Epithelial cell of esophagus (primary cell): Measurements from ENCODE around the gene LILRA2.
"Not testable (repeated sequence)": the region's sequence is repeated elsewhere in the genome, so short reads cannot be mapped to it uniquely, and the experiment has no call there.

Experiments used
- DNase-seq: peaks from one replicate; pipeline ENCODE4 v3.0.0; 2010; ENCODE audit warnings: low read depth
- H3K4me3 ChIP-seq: 2 replicates; pipeline ENCODE4 v1.5.1; 2011; ENCODE audit warnings: mild to moderate bottlenecking, low read length, control low read depth
- CTCF ChIP-seq: IDR thresholded peaks from 2 replicates; pipeline ENCODE4 v1.5.1; 2011; ENCODE audit warnings: low read depth, mild to moderate bottlenecking, low read length, control low read depth, inconsistent platforms; ENCODE audit not compliant: insufficient read depth; ENCODE audit errors: missing control alignments

LILRA2 gene

GRCh38 chr19:54570316-54570715 is 3.3 kb upstream of the LILRA2 start:
- TF ChIP-seq CTCF = no peak
- H3K4me3 ChIP-seq = no peak overlapping the region
- DNase-seq = no peak

GRCh38 chr19:54571715-54572615 is 1.6 kb upstream of the LILRA2 start:
- not testable (repeated sequence) for DNase-seq, H3K4me3 ChIP-seq

GRCh38 chr19:54572696-54573311 is 786 bp upstream of the LILRA2 start:
- no peak overlapping the region for H3K4me3 ChIP-seq
- DNase-seq = no peak

GRCh38 chr19:54574051-54574450 is 461 bp downstream of the LILRA2 start:
- no peak overlapping the region for H3K4me3 ChIP-seq
- no peak for DNase-seq
- TF ChIP-seq CTCF = no peak

More at GRCh38 chr19:54572696-54573311, 786 bp upstream of the LILRA2 start:
- TF ChIP-seq CTCF = no peak

- no peak for TF ChIP-seq CTCF
- DNase-seq = no peak
- no peak overlapping the region for H3K4me3 ChIP-seq
Observed at GRCh38 chr19:54574527-54575056, 1.0 kb downstream of the LILRA2 start.

GRCh38 chr19:54575205-54575604 is 1.6 kb downstream of the LILRA2 start:
- not testable (repeated sequence) for DNase-seq, H3K4me3 ChIP-seq

GRCh38 chr19:54576411-54576976 is 2.9 kb downstream of the LILRA2 start:
- TF ChIP-seq CTCF = no peak
- DNase-seq = no peak
- no peak overlapping the region for H3K4me3 ChIP-seq
